OCI-LY1 (cell line): ENCODE data around the gene HYAL3.
"Not testable (repeated sequence)": the region's sequence is repeated elsewhere in the genome, so short reads cannot be mapped to it uniquely, and the experiment has no call there.

Source experiments
- H2AFZ ChIP-seq: fragments of 200-600 bp; sonication (generic), shearing (Covaris generic); 2 replicates; pipeline ENCODE4 v1.6.0; 2014; ENCODE audit warnings: antibody characterized with exemption, mild to moderate bottlenecking, low read length
- H3F3A ChIP-seq: fragments of 200-600 bp; sonication (generic), shearing (Covaris generic); 2 replicates; pipeline ENCODE4 v1.6.0; 2014; ENCODE audit warnings: mild to moderate bottlenecking, antibody characterized with exemption, low read length, moderate library complexity; ENCODE audit not compliant: insufficient read depth
- H3K27ac ChIP-seq: fragments of 200-600 bp; sonication (generic); 2 replicates; pipeline ENCODE4 v1.5.1; 2014; ENCODE audit warnings: low read length, mixed run types, mild to moderate bottlenecking, low read depth; ENCODE audit not compliant: poor library complexity, severe bottlenecking
- H3K27me3 ChIP-seq: fragments of 200-600 bp; sonication (generic); 2 replicates; pipeline ENCODE4 v1.6.0; 2014; ENCODE audit warnings: antibody characterized with exemption, mild to moderate bottlenecking, low read length, moderate library complexity; ENCODE audit not compliant: insufficient read depth
- H3K36me3 ChIP-seq: fragments of 200-600 bp; sonication (generic); 2 replicates; pipeline ENCODE4 v1.6.1; 2014; ENCODE audit warnings: mild to moderate bottlenecking, antibody characterized with exemption, low read length, moderate library complexity, mixed read lengths; ENCODE audit not compliant: insufficient read depth
- H3K4me1 ChIP-seq: fragments of 200-600 bp; sonication (generic); 2 replicates; pipeline ENCODE4 v1.5.1; 2014; ENCODE audit warnings: mild to moderate bottlenecking, low read length, moderate library complexity; ENCODE audit not compliant: insufficient read depth, severe bottlenecking
- H3K4me2 ChIP-seq: fragments of 200-600 bp; sonication (generic), shearing (Covaris generic); 2 replicates; pipeline ENCODE4 v1.6.1; 2014; ENCODE audit warnings: low read length
- H3K4me3 ChIP-seq: fragments of 200-600 bp; sonication (generic); 2 replicates; pipeline ENCODE4 v1.5.1; 2014; ENCODE audit warnings: low read length, low read depth, mild to moderate bottlenecking, mixed read lengths; ENCODE audit not compliant: poor library complexity, severe bottlenecking
- H3K79me2 ChIP-seq: fragments of 200-600 bp; shearing (Covaris generic); 2 replicates; pipeline ENCODE4 v1.6.1; 2016; ENCODE audit warnings: mixed run types, low read length, mixed read lengths; ENCODE audit not compliant: insufficient read depth
- H3K9ac ChIP-seq: fragments of 200-600 bp; sonication (generic), shearing (Covaris generic); 2 replicates; pipeline ENCODE4 v1.6.1; 2014; ENCODE audit warnings: mild to moderate bottlenecking, low read length, mixed read lengths
- H3K9me2 ChIP-seq: fragments of 200-600 bp; sonication (generic), shearing (Covaris generic); 2 replicates; pipeline ENCODE4 v1.6.1; 2014; ENCODE audit warnings: low read depth, mild to moderate bottlenecking, low read length, mixed read lengths
- H3K9me3 ChIP-seq: fragments of 200-600 bp; shearing (Covaris generic); 2 replicates; pipeline ENCODE4 v1.6.1; 2014; ENCODE audit warnings: low read length, mixed read lengths
- H4K20me1 ChIP-seq: fragments of 200-600 bp; sonication (generic), shearing (Covaris generic); 2 replicates; pipeline ENCODE4 v1.6.0; 2016; ENCODE audit warnings: mild to moderate bottlenecking, low read length; ENCODE audit not compliant: insufficient read depth
- EZH2 ChIP-seq: fragments of 200-600 bp; sonication (generic), shearing (Covaris generic); IDR thresholded peaks from 2 replicates; pipeline ENCODE4 v1.8.0; 2017; ENCODE audit warnings: borderline replicate concordance, mixed run types, mild to moderate bottlenecking, antibody characterized with exemption, low read length, moderate library complexity, mixed read lengths
- TF ChIP-seq, protein P1 (sequence below): fragments of 200-600 bp; sonication (generic), shearing (Covaris generic); IDR thresholded peaks from 2 replicates; pipeline ENCODE4 v1.5.1; 2017; ENCODE audit warnings: mild to moderate bottlenecking, antibody characterized with exemption, low read length, moderate library complexity, mixed read lengths

Gene HYAL3

GRCh38 chr3:50274371-50275104 is 24.7 kb downstream of the HYAL3 start:
- Histone ChIP-seq H3K9me2 (no peaks in the 10 kb centered on the region), H3K9me3 (no peaks in the 10 kb centered on the region), H3F3A (no peaks in the 10 kb centered on the region), H4K20me1 (no peaks in the 10 kb centered on the region), H3K4me2 (no peak overlapping the region; the same call in 1 of the 2 replicates), H3K79me2 (no peaks in the 10 kb centered on the region), H2AFZ (no peak overlapping the region), H3K36me3 (no peaks in the 10 kb centered on the region), H3K9ac (no peak overlapping the region), H3K4me1 (peaks cover 6% of the 10 kb centered on the region), H3K27ac (no peak overlapping the region), H3K4me3 (no peak overlapping the region), H3K27me3 (no peaks in the 10 kb centered on the region)
- TF ChIP-seq, protein P1, sequence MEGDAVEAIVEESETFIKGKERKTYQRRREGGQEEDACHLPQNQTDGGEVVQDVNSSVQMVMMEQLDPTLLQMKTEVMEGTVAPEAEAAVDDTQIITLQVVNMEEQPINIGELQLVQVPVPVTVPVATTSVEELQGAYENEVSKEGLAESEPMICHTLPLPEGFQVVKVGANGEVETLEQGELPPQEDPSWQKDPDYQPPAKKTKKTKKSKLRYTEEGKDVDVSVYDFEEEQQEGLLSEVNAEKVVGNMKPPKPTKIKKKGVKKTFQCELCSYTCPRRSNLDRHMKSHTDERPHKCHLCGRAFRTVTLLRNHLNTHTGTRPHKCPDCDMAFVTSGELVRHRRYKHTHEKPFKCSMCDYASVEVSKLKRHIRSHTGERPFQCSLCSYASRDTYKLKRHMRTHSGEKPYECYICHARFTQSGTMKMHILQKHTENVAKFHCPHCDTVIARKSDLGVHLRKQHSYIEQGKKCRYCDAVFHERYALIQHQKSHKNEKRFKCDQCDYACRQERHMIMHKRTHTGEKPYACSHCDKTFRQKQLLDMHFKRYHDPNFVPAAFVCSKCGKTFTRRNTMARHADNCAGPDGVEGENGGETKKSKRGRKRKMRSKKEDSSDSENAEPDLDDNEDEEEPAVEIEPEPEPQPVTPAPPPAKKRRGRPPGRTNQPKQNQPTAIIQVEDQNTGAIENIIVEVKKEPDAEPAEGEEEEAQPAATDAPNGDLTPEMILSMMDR, result peak; percentile 95
- no peak for TF ChIP-seq EZH2

- H3K4me2 ChIP-seq, result no peak overlapping the region
Observed at GRCh38 chr3:50273689-50274065, 25.5 kb downstream of the HYAL3 start.

DNA sequence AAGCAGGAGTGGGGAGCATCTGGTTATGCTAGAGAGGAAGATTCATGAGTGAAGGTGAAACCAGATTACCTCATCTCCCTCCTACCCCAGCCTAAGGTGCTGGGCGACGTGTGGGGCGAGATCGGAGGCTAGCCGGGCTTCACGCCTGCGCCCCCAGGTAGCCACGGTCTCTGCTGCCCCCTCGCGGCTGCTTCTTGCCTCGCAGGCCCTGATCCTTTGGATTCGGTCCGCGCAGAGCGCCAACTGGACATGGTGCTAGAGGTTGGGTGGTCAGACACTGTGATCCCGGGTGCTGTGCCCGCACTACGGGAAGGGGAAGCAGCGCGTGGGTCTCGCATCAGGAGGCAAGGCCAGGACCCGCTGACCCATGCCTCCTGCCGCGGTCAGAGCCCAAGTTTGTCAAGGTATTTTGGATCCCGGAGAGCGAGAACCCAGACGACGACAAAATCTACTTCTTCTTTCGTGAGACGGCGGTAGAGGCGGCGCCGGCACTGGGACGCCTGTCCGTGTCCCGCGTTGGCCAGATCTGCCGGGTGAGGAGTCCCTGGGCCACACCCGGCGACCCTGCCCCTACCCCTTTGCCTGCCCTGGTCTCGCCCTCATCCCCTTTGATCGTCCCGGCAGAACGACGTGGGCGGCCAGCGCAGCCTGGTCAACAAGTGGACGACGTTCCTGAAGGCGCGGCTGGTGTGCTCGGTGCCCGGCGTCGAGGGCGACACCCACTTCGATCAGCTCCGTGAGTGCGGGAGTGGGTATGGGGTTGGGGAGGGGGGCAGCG is 26.1 kb downstream of the HYAL3 start:
- Histone ChIP-seq H3K79me2 (no peaks in the 10 kb centered on the region), H3K36me3 (no peaks in the 10 kb centered on the region), H3K27ac (no peak overlapping the region), H3K4me3 (no peak overlapping the region), H3K9me2 (no peaks in the 10 kb centered on the region), H3K4me2 (peak overlapping the region; percentile 26; the same call in 1 of the 2 replicates), H3K9ac (no peak overlapping the region), H2AFZ (no peak overlapping the region), H3K9me3 (no peaks in the 10 kb centered on the region), H4K20me1 (no peaks in the 10 kb centered on the region), H3K27me3 (no peaks in the 10 kb centered on the region), H3K4me1 (peaks cover 6% of the 10 kb centered on the region), H3F3A (no peaks in the 10 kb centered on the region)
- TF ChIP-seq EZH2, result no peak
- TF ChIP-seq, protein P1, result peak; percentile 97

More at GRCh38 chr3:50273689-50274065, 25.5 kb downstream of the HYAL3 start:
- H3K79me2 ChIP-seq, result no peaks in the 10 kb centered on the region
- no peaks in the 10 kb centered on the region for H3K9me2 ChIP-seq
- H2AFZ ChIP-seq, result no peak overlapping the region
- TF ChIP-seq, protein P1, result no peak
- TF ChIP-seq EZH2, result no peak
- H3K36me3 ChIP-seq, result no peaks in the 10 kb centered on the region
- no peaks in the 10 kb centered on the region for H3K9me3 ChIP-seq
- H3K27ac ChIP-seq, result no peak overlapping the region
- no peak overlapping the region for H3K4me3 ChIP-seq
- no peak overlapping the region for H3K9ac ChIP-seq
- no peaks in the 10 kb centered on the region for H4K20me1 ChIP-seq
- no peaks in the 10 kb centered on the region for H3F3A ChIP-seq
- H3K4me1 ChIP-seq, result peaks cover 6% of the 10 kb centered on the region
- no peaks in the 10 kb centered on the region for H3K27me3 ChIP-seq

GRCh38 chr3:50272538-50272910 is 26.7 kb downstream of the HYAL3 start:
- H3K36me3 ChIP-seq, H3K9me3 ChIP-seq, H4K20me1 ChIP-seq, H3K9ac ChIP-seq, H2AFZ ChIP-seq, H3K4me3 ChIP-seq, H3K4me1 ChIP-seq, H3K27me3 ChIP-seq, H3K9me2 ChIP-seq, H3F3A ChIP-seq, H3K4me2 ChIP-seq, H3K27ac ChIP-seq, H3K79me2 ChIP-seq: not testable (repeated sequence)
